ENCODE data around the gene SMIM32.

Gene SMIM32

GRCh38 chr5:136190091-136190720 lies 2.8 kb downstream of the SMIM32 start:
- 86% methylated on average over 5 of the region's 5 CpGs for WGBS, 2 experiments
- Histone ChIP-seq H3K4me1 (ENCODE audit: control insufficient read depth, insufficient read depth, low read length) (peaks cover 12% of the 10 kb centered on the region), H3K27me3 (ENCODE audit: control insufficient read depth, insufficient read depth, low read length, poor library complexity, severe bottlenecking) (peaks cover 61% of the 10 kb centered on the region), H3K36me3 (ENCODE audit: control insufficient read depth, insufficient read depth, low read length) (no peaks in the 10 kb centered on the region), H3K9me3 (ENCODE audit: control insufficient read depth, low read length) (no peaks in the 10 kb centered on the region), H3K27ac (ENCODE audit: insufficient read depth, low read depth, low read length, poor library complexity, severe bottlenecking) (no peak overlapping the region), H3K4me3 (ENCODE audit: insufficient read depth, low read depth, low read length) (no peak overlapping the region)

- Histone ChIP-seq H3K9me3 (ENCODE audit: control insufficient read depth, low read length) (no peaks in the 10 kb centered on the region), H3K27ac (ENCODE audit: insufficient read depth, low read depth, low read length, poor library complexity, severe bottlenecking) (no peak overlapping the region), H3K27me3 (ENCODE audit: control insufficient read depth, insufficient read depth, low read length, poor library complexity, severe bottlenecking) (peaks cover 48% of the 10 kb centered on the region), H3K4me3 (ENCODE audit: insufficient read depth, low read depth, low read length) (no peak overlapping the region), H3K4me1 (ENCODE audit: control insufficient read depth, insufficient read depth, low read length) (peaks cover 12% of the 10 kb centered on the region), H3K36me3 (ENCODE audit: control insufficient read depth, insufficient read depth, low read length) (no peaks in the 10 kb centered on the region)
- 93 to 94% methylated on average over 7 of the region's 7 CpGs for WGBS, 2 experiments
These were observed 4.1 kb downstream of the SMIM32 start for GRCh38 chr5:136188859-136189258.

GRCh38 chr5:136186796-136187195 lies 6.2 kb downstream of the SMIM32 start:
- H3K27ac ChIP-seq (ENCODE audit: insufficient read depth, low read depth, low read length, poor library complexity, severe bottlenecking) = no peak overlapping the region
- peaks cover 27% of the 10 kb centered on the region for H3K27me3 ChIP-seq (ENCODE audit: control insufficient read depth, insufficient read depth, low read length, poor library complexity, severe bottlenecking)
- no peaks in the 10 kb centered on the region for H3K36me3 ChIP-seq (ENCODE audit: control insufficient read depth, insufficient read depth, low read length)
- no peak overlapping the region for H3K4me3 ChIP-seq (ENCODE audit: insufficient read depth, low read depth, low read length)
- no peaks in the 10 kb centered on the region for H3K9me3 ChIP-seq (ENCODE audit: control insufficient read depth, low read length)
- 96 to 99% methylated on average over 2 of the region's 2 CpGs for WGBS, 2 experiments
- peaks cover 5% of the 10 kb centered on the region for H3K4me1 ChIP-seq (ENCODE audit: control insufficient read depth, insufficient read depth, low read length)

- H3K36me3 ChIP-seq (ENCODE audit: control insufficient read depth, insufficient read depth, low read length) = no peaks in the 10 kb centered on the region
These were observed 6.8 kb downstream of the SMIM32 start for GRCh38 chr5:136185974-136186665.

GRCh38 chr5:136182618-136183017 lies 10.3 kb downstream of the SMIM32 start:
- Histone ChIP-seq H3K27me3 (ENCODE audit: control insufficient read depth, insufficient read depth, low read length, poor library complexity, severe bottlenecking) (no peaks in the 10 kb centered on the region), H3K27ac (ENCODE audit: insufficient read depth, low read depth, low read length, poor library complexity, severe bottlenecking) (no peak overlapping the region), H3K4me1 (ENCODE audit: control insufficient read depth, insufficient read depth, low read length) (no peaks in the 10 kb centered on the region), H3K9me3 (ENCODE audit: control insufficient read depth, low read length) (no peaks in the 10 kb centered on the region), H3K36me3 (ENCODE audit: control insufficient read depth, insufficient read depth, low read length) (peaks cover 3% of the 10 kb centered on the region), H3K4me3 (ENCODE audit: insufficient read depth, low read depth, low read length) (no peak overlapping the region)
- WGBS, 2 experiments = 86 to 100% methylated on average over 1 of the region's 1 CpG

More at GRCh38 chr5:136185974-136186665, 6.8 kb downstream of the SMIM32 start:
- Histone ChIP-seq H3K4me3 (ENCODE audit: insufficient read depth, low read depth, low read length) (no peak overlapping the region), H3K27ac (ENCODE audit: insufficient read depth, low read depth, low read length, poor library complexity, severe bottlenecking) (no peak overlapping the region), H3K4me1 (ENCODE audit: control insufficient read depth, insufficient read depth, low read length) (no peaks in the 10 kb centered on the region), H3K27me3 (ENCODE audit: control insufficient read depth, insufficient read depth, low read length, poor library complexity, severe bottlenecking) (peaks cover 20% of the 10 kb centered on the region), H3K9me3 (ENCODE audit: control insufficient read depth, low read length) (no peaks in the 10 kb centered on the region)
- 95 to 98% methylated on average over 5 of the region's 5 CpGs for WGBS, 2 experiments

- H3K4me3 ChIP-seq (ENCODE audit: insufficient read depth, low read depth, low read length) = no peak overlapping the region
- no peaks in the 10 kb centered on the region for H3K4me1 ChIP-seq (ENCODE audit: control insufficient read depth, insufficient read depth, low read length)
- H3K9me3 ChIP-seq (ENCODE audit: control insufficient read depth, low read length) = no peaks in the 10 kb centered on the region
- no peak overlapping the region for H3K27ac ChIP-seq (ENCODE audit: insufficient read depth, low read depth, low read length, poor library complexity, severe bottlenecking)
- no peaks in the 10 kb centered on the region for H3K27me3 ChIP-seq (ENCODE audit: control insufficient read depth, insufficient read depth, low read length, poor library complexity, severe bottlenecking)
- WGBS, 2 experiments = 84 to 97% methylated on average over 2 of the region's 2 CpGs
- peaks cover 3% of the 10 kb centered on the region for H3K36me3 ChIP-seq (ENCODE audit: control insufficient read depth, insufficient read depth, low read length)
These were observed 18.8 kb downstream of the SMIM32 start for GRCh38 chr5:136174021-136174659.

- WGBS, 2 experiments = 93 to 94% methylated on average over 3 of the region's 3 CpGs
- no peaks in the 10 kb centered on the region for H3K36me3 ChIP-seq (ENCODE audit: control insufficient read depth, insufficient read depth, low read length)
- no peaks in the 10 kb centered on the region for H3K9me3 ChIP-seq (ENCODE audit: control insufficient read depth, low read length)
- no peaks in the 10 kb centered on the region for H3K27me3 ChIP-seq (ENCODE audit: control insufficient read depth, insufficient read depth, low read length, poor library complexity, severe bottlenecking)
- H3K27ac ChIP-seq (ENCODE audit: insufficient read depth, low read depth, low read length, poor library complexity, severe bottlenecking) = no peak overlapping the region
- H3K4me1 ChIP-seq (ENCODE audit: control insufficient read depth, insufficient read depth, low read length) = no peaks in the 10 kb centered on the region
- no peak overlapping the region for H3K4me3 ChIP-seq (ENCODE audit: insufficient read depth, low read depth, low read length)
These were observed 23.7 kb downstream of the SMIM32 start for GRCh38 chr5:136169218-136169617.

- H3K36me3 ChIP-seq (ENCODE audit: control insufficient read depth, insufficient read depth, low read length) = no peaks in the 10 kb centered on the region
- no peak overlapping the region for H3K27ac ChIP-seq (ENCODE audit: insufficient read depth, low read depth, low read length, poor library complexity, severe bottlenecking)
- no peaks in the 10 kb centered on the region for H3K4me1 ChIP-seq (ENCODE audit: control insufficient read depth, insufficient read depth, low read length)
- H3K9me3 ChIP-seq (ENCODE audit: control insufficient read depth, low read length) = no peaks in the 10 kb centered on the region
- 92 to 95% methylated on average over 4 of the region's 4 CpGs for whole genome bisulfite sequencing, 2 experiments
- no peak overlapping the region for H3K4me3 ChIP-seq (ENCODE audit: insufficient read depth, low read depth, low read length)
- no peaks in the 10 kb centered on the region for H3K27me3 ChIP-seq (ENCODE audit: control insufficient read depth, insufficient read depth, low read length, poor library complexity, severe bottlenecking)
These were observed 26.1 kb downstream of the SMIM32 start for GRCh38 chr5:136166909-136167308.

GRCh38 chr5:136164226-136164625 lies 28.7 kb downstream of the SMIM32 start:
- no peak overlapping the region for H3K27ac ChIP-seq (ENCODE audit: insufficient read depth, low read depth, low read length, poor library complexity, severe bottlenecking)
- 100% methylated on average over 1 of the region's 1 CpG for WGBS, 2 experiments
- no peaks in the 10 kb centered on the region for H3K27me3 ChIP-seq (ENCODE audit: control insufficient read depth, insufficient read depth, low read length, poor library complexity, severe bottlenecking)
- no peaks in the 10 kb centered on the region for H3K4me1 ChIP-seq (ENCODE audit: control insufficient read depth, insufficient read depth, low read length)
- no peak overlapping the region for H3K4me3 ChIP-seq (ENCODE audit: insufficient read depth, low read depth, low read length)
- H3K9me3 ChIP-seq (ENCODE audit: control insufficient read depth, low read length) = no peaks in the 10 kb centered on the region
- H3K36me3 ChIP-seq (ENCODE audit: control insufficient read depth, insufficient read depth, low read length) = no peaks in the 10 kb centered on the region

- no peaks in the 10 kb centered on the region for H3K4me1 ChIP-seq (ENCODE audit: control insufficient read depth, insufficient read depth, low read length)
- no peak overlapping the region for H3K27ac ChIP-seq (ENCODE audit: insufficient read depth, low read depth, low read length, poor library complexity, severe bottlenecking)
- no peaks in the 10 kb centered on the region for H3K27me3 ChIP-seq (ENCODE audit: control insufficient read depth, insufficient read depth, low read length, poor library complexity, severe bottlenecking)
- 94 to 95% methylated on average over 4 of the region's 4 CpGs for WGBS, 2 experiments
- no peak overlapping the region for H3K4me3 ChIP-seq (ENCODE audit: insufficient read depth, low read depth, low read length)
- H3K9me3 ChIP-seq (ENCODE audit: control insufficient read depth, low read length) = no peaks in the 10 kb centered on the region
- H3K36me3 ChIP-seq (ENCODE audit: control insufficient read depth, insufficient read depth, low read length) = peaks cover 7% of the 10 kb centered on the region
These were observed 31.0 kb downstream of the SMIM32 start for GRCh38 chr5:136162008-136162407.

All from ectodermal cell (in vitro differentiated cells).